ENCODE data around the gene A1BG. TPM values are rescaled to one million over a fixed set of nuclear protein-coding genes. Genes with fewer than 3 reads are reported as not detected.

A1BG gene
- total and polyA plus RNA-seq, 2 of the 13 experiments (the other 11 are each of a cell fraction or from before 2014, with no cell fraction given): 14.7 to 41.4 TPM

- TF ChIP-seq THAP9 (CRISPR knock-in tag; IDR thresholded peaks at IDR 0.05; ENCODE audit: borderline replicate concordance): no peak; the same call in 1 of the 2 replicates
- no peak for TF ChIP-seq MBD4 (IDR thresholded peaks at IDR 0.05; ENCODE audit: borderline replicate concordance, low read length)
- TF ChIP-seq ZNF138 (CRISPR knock-in tag; IDR thresholded peaks at IDR 0.05; ENCODE audit: low read depth): no peak
- no peak for TF ChIP-seq TOE1 (CRISPR knock-in tag; IDR thresholded peaks at IDR 0.05)
- TF ChIP-seq, protein P1, sequence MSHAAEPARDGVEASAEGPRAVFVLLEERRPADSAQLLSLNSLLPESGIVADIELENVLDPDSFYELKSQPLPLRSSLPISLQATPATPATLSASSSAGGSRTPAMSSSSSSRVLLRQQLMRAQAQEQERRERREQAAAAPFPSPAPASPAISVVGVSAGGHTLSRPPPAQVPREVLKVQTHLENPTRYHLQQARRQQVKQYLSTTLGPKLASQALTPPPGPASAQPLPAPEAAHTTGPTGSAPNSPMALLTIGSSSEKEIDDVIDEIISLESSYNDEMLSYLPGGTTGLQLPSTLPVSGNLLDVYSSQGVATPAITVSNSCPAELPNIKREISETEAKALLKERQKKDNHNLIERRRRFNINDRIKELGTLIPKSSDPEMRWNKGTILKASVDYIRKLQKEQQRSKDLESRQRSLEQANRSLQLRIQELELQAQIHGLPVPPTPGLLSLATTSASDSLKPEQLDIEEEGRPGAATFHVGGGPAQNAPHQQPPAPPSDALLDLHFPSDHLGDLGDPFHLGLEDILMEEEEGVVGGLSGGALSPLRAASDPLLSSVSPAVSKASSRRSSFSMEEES (CRISPR knock-in tag; IDR thresholded peaks at IDR 0.05): no peak
- peak; percentile 67 for TF ChIP-seq GABPB1 (CRISPR knock-in tag; IDR thresholded peaks at IDR 0.05)
- TF ChIP-seq ZNF550 (CRISPR knock-in tag; IDR thresholded peaks at IDR 0.05; ENCODE audit: borderline replicate concordance): no peak
- no peak for TF ChIP-seq KLF6 (CRISPR knock-in tag; IDR thresholded peaks at IDR 0.05)
- TF ChIP-seq NR2F6 (IDR thresholded peaks at IDR 0.05): peak; percentile 94
- peak; percentile 95 for TF ChIP-seq NR2F6 (CRISPR knock-in tag; IDR thresholded peaks at IDR 0.05)
- TF ChIP-seq PITX1 (CRISPR knock-in tag; IDR thresholded peaks at IDR 0.05): peak; percentile 42; the same call in 1 of the 2 replicates
- no peak for TF ChIP-seq ZNF251 (CRISPR knock-in tag; IDR thresholded peaks at IDR 0.05)
- TF ChIP-seq ZNF850 (CRISPR knock-in tag; conservative IDR thresholded peaks at IDR 0.05): no peak
- TF ChIP-seq SKI (IDR thresholded peaks at IDR 0.05; ENCODE audit: partially characterized antibody): peak; percentile 40
- 0 out of 2 replicates have a peak, but pooled peaks have one; percentile 34 for TF ChIP-seq MAF1 (CRISPR knock-in tag; IDR thresholded peaks at IDR 0.05; ENCODE audit: borderline replicate concordance)
- no peak for TF ChIP-seq NFKB2 (CRISPR knock-in tag; IDR thresholded peaks at IDR 0.05; ENCODE audit: borderline replicate concordance)
- no peak for TF ChIP-seq PAWR (CRISPR knock-in tag; IDR thresholded peaks at IDR 0.05; ENCODE audit: borderline replicate concordance)
- TF ChIP-seq NFKBIZ (CRISPR knock-in tag; IDR thresholded peaks at IDR 0.05): no peak
- no peak for TF ChIP-seq ZSCAN29 (CRISPR knock-in tag; conservative IDR thresholded peaks at IDR 0.05)
- TF ChIP-seq, protein P2, sequence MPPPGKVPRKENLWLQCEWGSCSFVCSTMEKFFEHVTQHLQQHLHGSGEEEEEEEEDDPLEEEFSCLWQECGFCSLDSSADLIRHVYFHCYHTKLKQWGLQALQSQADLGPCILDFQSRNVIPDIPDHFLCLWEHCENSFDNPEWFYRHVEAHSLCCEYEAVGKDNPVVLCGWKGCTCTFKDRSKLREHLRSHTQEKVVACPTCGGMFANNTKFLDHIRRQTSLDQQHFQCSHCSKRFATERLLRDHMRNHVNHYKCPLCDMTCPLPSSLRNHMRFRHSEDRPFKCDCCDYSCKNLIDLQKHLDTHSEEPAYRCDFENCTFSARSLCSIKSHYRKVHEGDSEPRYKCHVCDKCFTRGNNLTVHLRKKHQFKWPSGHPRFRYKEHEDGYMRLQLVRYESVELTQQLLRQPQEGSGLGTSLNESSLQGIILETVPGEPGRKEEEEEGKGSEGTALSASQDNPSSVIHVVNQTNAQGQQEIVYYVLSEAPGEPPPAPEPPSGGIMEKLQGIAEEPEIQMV (CRISPR knock-in tag; IDR thresholded peaks at IDR 0.05; ENCODE audit: low read depth): no peak
- TF ChIP-seq ZNF282 (IDR thresholded peaks at IDR 0.05; ENCODE audit: partially characterized antibody): no peak
- TF ChIP-seq ZNF563 (CRISPR knock-in tag; IDR thresholded peaks at IDR 0.05): 0 out of 2 replicates have a peak, but pooled peaks have one; percentile 10
- no peak for TF ChIP-seq ZNF570 (CRISPR knock-in tag; IDR thresholded peaks at IDR 0.05; ENCODE audit: borderline replicate concordance)
- 0 out of 2 replicates have a peak, but pooled peaks have one; percentile 47 for TF ChIP-seq ZNF232 (CRISPR knock-in tag; IDR thresholded peaks at IDR 0.05; ENCODE audit: borderline replicate concordance)
- 0 out of 2 replicates have a peak, but pooled peaks have one; percentile 24 for TF ChIP-seq ZNF891 (CRISPR knock-in tag; IDR thresholded peaks at IDR 0.05)
- no peak for TF ChIP-seq ESRRA (CRISPR knock-in tag; IDR thresholded peaks at IDR 0.05; ENCODE audit: low read depth)
Observed at GRCh38 chr19:58352760-58353671, at the start of gene A1BG (continued).
